ENCODE results near the gene COMMD2.

- TF ChIP-seq, protein P1, sequence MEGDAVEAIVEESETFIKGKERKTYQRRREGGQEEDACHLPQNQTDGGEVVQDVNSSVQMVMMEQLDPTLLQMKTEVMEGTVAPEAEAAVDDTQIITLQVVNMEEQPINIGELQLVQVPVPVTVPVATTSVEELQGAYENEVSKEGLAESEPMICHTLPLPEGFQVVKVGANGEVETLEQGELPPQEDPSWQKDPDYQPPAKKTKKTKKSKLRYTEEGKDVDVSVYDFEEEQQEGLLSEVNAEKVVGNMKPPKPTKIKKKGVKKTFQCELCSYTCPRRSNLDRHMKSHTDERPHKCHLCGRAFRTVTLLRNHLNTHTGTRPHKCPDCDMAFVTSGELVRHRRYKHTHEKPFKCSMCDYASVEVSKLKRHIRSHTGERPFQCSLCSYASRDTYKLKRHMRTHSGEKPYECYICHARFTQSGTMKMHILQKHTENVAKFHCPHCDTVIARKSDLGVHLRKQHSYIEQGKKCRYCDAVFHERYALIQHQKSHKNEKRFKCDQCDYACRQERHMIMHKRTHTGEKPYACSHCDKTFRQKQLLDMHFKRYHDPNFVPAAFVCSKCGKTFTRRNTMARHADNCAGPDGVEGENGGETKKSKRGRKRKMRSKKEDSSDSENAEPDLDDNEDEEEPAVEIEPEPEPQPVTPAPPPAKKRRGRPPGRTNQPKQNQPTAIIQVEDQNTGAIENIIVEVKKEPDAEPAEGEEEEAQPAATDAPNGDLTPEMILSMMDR (IDR thresholded peaks at IDR 0.05; ENCODE audit: low read depth, low read length, poor library complexity, severe bottlenecking), result no peak
- no peak for TF ChIP-seq EZH2phosphoT487 (IDR thresholded peaks at IDR 0.05; ENCODE audit: borderline replicate concordance, low read length)
Measured at GRCh38 chr3:149764302-149764701, 12.0 kb upstream of the COMMD2 start.

Data from DOHH2 (cell line).